ENCODE data around the gene SLC5A1. TPM values are rescaled to one million over a fixed set of nuclear protein-coding genes. Genes with fewer than 3 reads are reported as not detected.

The SLC5A1 gene
- polyA plus RNA-seq, 3 donors, result 0.28 to 0.60 TPM; not detected in 1

- 47 to 63% (median 63%) methylated on average over 1 of the region's 1 CpG for WGBS, 3 donors
- no peak overlapping the region for H3K27ac ChIP-seq (ENCODE audit: low read depth, low read length)
These were observed 34.1 kb downstream of the SLC5A1 start for GRCh38 chr22:32077151-32077550.

GRCh38 chr22:32079130-32080089 is 36.3 kb downstream of the SLC5A1 start:
- H3K27ac ChIP-seq (ENCODE audit: low read depth, low read length), result no peak overlapping the region
- 41 to 48% (median 44%) methylated on average over 7 of the region's 7 CpGs for WGBS, 3 donors

GRCh38 chr22:32080904-32081303 is 37.8 kb downstream of the SLC5A1 start:
- 79 to 95% (median 91%) methylated on average over 4 of the region's 4 CpGs for WGBS, 3 donors
- no peak overlapping the region for H3K27ac ChIP-seq (ENCODE audit: low read depth, low read length)

GRCh38 chr22:32082331-32082730 is 39.3 kb downstream of the SLC5A1 start:
- WGBS, 3 donors, result 71 to 90% (median 78%) methylated on average over 1 of the region's 1 CpG
- no peak overlapping the region for H3K27ac ChIP-seq (ENCODE audit: low read depth, low read length)

- 60 to 69% (median 66%) methylated on average over 6 of the region's 6 CpGs for WGBS, 3 donors
These were observed 39.9 kb downstream of the SLC5A1 start for GRCh38 chr22:32083000-32083399.

GRCh38 chr22:32083814-32084213 is 40.8 kb downstream of the SLC5A1 start:
- no peak overlapping the region for H3K27ac ChIP-seq (ENCODE audit: low read depth, low read length)

More at GRCh38 chr22:32083000-32083399, 39.9 kb downstream of the SLC5A1 start:
- H3K27ac ChIP-seq (ENCODE audit: low read depth, low read length), result no peak overlapping the region

- H3K27ac ChIP-seq (ENCODE audit: low read depth, low read length), result no peak overlapping the region
- 39 to 65% (median 62%) methylated on average over 3 of the region's 3 CpGs for WGBS, 3 donors
These were observed 45.0 kb downstream of the SLC5A1 start for GRCh38 chr22:32088084-32088483.

- WGBS, 3 donors, result 18 to 41% (median 40%) methylated on average over 1 of the region's 1 CpG
- no peak overlapping the region for H3K27ac ChIP-seq (ENCODE audit: low read depth, low read length)
These were observed 54.0 kb downstream of the SLC5A1 start for GRCh38 chr22:32097018-32097417.

- H3K27ac ChIP-seq (ENCODE audit: low read depth, low read length), result no peak overlapping the region
These were observed 54.9 kb downstream of the SLC5A1 start for GRCh38 chr22:32097881-32098499.

GRCh38 chr22:32100711-32101110 is 57.6 kb downstream of the SLC5A1 start:
- H3K27ac ChIP-seq (ENCODE audit: low read depth, low read length), result no peak overlapping the region
- 36 to 43% (median 37%) methylated on average over 1 of the region's 1 CpG for WGBS, 3 donors

GRCh38 chr22:32103658-32104315 is 60.7 kb downstream of the SLC5A1 start:
- 12 to 50% (median 40%) methylated on average over 2 of the region's 2 CpGs for WGBS, 3 donors
- no peak overlapping the region for H3K27ac ChIP-seq (ENCODE audit: low read depth, low read length)

GRCh38 chr22:32106930-32107329 is 63.9 kb downstream of the SLC5A1 start:
- H3K27ac ChIP-seq (ENCODE audit: low read depth, low read length), result no peak overlapping the region
- 0 to 5% (median 5%) methylated on average over 1 of the region's 1 CpG for WGBS, 3 donors

GRCh38 chr22:32112380-32112779 is 69.3 kb downstream of the SLC5A1 start:
- WGBS, 3 donors, result 78 to 80% (median 79%) methylated on average over 2 of the region's 2 CpGs

GRCh38 chr22:32119568-32120235 is 76.6 kb downstream of the SLC5A1 start:
- H3K27ac ChIP-seq (ENCODE audit: low read depth, low read length), result no peak overlapping the region
- WGBS, 3 donors, result 79 to 84% (median 80%) methylated on average over 15 of the region's 15 CpGs

More at GRCh38 chr22:32112380-32112779, 69.3 kb downstream of the SLC5A1 start:
- H3K27ac ChIP-seq (ENCODE audit: low read depth, low read length), result no peak overlapping the region

- WGBS, 3 donors, result 95 to 96% (median 96%) methylated on average over 18 to 20 of the region's 20 CpGs
- H3K27ac ChIP-seq (ENCODE audit: low read depth, low read length), result no peak overlapping the region
These were observed 77.5 kb downstream of the SLC5A1 start for GRCh38 chr22:32120603-32121002.

- WGBS, 3 donors, result 87 to 96% (median 95%) methylated on average over 15 of the region's 15 CpGs
- H3K27ac ChIP-seq (ENCODE audit: low read depth, low read length), result no peak overlapping the region
These were observed 79.8 kb downstream of the SLC5A1 start for GRCh38 chr22:32122899-32123298.

GRCh38 chr22:32123657-32124056 is 80.6 kb downstream of the SLC5A1 start:
- 68 to 77% (median 76%) methylated on average over 10 of the region's 10 CpGs for WGBS, 3 donors
- no peak overlapping the region for H3K27ac ChIP-seq (ENCODE audit: low read depth, low read length)

- WGBS, 3 donors, result 71 to 79% (median 78%) methylated on average over 4 of the region's 4 CpGs
- no peak overlapping the region for H3K27ac ChIP-seq (ENCODE audit: low read depth, low read length)
These were observed 84.8 kb downstream of the SLC5A1 start for GRCh38 chr22:32127904-32128303.

- no peak overlapping the region for H3K27ac ChIP-seq (ENCODE audit: low read depth, low read length)
- 69 to 82% (median 79%) methylated on average over 2 of the region's 2 CpGs for WGBS, 3 donors
These were observed 87.4 kb downstream of the SLC5A1 start for GRCh38 chr22:32130464-32130863.
